HG03025 (cell line): ENCODE measurements around the gene LRRC45.

Experiments used
- ATAC-seq: cut with Tn5 transposase; IDR thresholded peaks from one replicate; pipeline ENCODE4 v1.9.1; 2021; ENCODE audit warnings: mild to moderate bottlenecking, moderate library complexity; ENCODE audit not compliant: unreplicated experiment, low FRiP score

The LRRC45 gene

DNA sequence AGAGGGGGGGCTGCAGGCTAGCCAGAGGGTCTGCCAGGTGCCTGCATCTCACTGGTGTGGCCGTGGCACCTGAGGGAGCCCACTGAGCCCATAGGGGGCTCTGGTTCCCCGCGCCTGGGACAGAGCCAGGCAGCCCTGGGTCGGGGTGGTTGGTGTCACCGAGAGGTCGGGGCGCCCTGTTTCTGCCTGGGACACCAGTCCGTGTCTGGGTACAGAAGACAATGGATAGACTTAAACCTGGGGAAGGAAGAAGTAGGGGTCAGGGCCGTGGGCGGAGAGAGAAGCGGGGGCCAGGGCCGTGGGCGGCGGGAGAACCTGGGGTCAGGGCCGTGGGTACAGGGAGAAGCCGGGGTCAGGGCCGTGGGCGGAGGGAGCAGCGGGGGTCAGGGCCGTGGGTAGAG lies 25.5 kb downstream of the LRRC45 start:
- no peak for ATAC-seq

DNA sequence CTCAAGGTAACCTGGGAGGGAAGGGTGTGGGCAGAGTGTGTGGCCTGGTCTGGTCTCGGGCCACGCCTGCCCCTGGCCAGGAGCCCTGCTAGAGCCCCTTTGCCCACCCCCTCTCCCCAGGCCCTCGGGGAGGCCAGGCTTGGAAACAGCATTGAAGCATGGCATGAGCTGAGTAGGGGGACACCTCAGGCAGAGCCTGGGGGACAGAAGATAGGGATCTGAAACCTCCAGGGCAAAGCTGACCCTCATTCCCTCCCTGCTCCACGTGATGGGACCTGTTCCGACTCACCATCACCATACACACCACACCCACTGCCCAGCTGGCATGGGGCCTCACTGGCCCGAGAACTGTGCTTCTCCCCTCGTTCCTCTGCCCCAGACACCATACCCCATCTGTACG lies 26.0 kb downstream of the LRRC45 start:
- ATAC-seq, result no peak

DNA sequence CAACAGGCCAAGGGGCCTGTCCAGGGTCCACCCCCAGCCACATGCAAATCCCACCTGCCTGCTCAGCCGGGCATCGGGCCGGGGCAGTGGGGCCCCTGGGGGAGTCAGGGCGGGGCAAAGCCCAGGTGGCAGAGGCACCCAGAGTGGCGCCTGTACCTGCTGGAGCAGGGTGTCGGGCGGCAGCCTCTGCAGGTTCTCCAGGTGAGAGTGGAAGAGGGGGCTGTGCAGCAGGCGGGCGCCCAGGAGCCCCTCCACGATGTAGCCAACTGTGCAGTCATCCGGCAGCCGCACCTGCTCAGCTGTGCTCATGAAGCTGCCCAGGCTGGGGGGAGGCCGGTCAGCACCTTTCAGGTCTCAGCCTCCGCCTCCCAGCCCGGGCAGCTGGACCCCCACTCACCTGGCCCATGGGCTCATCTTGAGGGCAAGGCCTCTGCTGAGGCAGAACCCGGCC lies 26.4 kb downstream of the LRRC45 start:
- no peak for ATAC-seq

DNA sequence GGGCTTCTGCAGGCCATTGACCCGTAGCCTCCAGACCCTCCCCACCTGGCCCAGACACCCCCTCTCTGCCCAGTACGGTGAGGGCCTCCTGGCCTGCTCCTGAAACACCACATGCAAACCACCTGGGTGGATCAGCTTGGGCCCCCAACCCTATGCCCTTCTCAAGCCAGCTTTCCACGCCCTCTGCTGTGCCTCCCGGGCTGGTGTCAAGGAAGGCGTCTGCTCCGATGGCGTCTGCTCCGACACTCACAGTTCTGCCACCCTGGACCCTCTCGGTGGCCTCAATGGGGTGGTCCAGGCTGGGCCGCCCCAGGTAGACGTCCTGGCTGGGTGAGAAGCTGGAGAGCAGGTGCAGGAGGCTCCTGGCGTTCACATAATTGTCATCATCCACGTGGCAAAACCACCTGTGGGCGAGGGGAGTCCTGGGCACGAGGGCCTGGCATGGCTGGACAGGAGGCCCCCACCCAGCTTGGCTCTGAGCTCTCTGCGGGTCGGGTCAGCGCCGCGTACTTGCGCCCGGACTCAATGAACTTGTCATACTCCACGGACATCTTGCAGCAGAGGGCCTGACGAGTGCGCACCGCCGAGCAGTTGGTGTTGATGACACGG lies 27.2 kb downstream of the LRRC45 start:
- ATAC-seq, result no peak

DNA sequence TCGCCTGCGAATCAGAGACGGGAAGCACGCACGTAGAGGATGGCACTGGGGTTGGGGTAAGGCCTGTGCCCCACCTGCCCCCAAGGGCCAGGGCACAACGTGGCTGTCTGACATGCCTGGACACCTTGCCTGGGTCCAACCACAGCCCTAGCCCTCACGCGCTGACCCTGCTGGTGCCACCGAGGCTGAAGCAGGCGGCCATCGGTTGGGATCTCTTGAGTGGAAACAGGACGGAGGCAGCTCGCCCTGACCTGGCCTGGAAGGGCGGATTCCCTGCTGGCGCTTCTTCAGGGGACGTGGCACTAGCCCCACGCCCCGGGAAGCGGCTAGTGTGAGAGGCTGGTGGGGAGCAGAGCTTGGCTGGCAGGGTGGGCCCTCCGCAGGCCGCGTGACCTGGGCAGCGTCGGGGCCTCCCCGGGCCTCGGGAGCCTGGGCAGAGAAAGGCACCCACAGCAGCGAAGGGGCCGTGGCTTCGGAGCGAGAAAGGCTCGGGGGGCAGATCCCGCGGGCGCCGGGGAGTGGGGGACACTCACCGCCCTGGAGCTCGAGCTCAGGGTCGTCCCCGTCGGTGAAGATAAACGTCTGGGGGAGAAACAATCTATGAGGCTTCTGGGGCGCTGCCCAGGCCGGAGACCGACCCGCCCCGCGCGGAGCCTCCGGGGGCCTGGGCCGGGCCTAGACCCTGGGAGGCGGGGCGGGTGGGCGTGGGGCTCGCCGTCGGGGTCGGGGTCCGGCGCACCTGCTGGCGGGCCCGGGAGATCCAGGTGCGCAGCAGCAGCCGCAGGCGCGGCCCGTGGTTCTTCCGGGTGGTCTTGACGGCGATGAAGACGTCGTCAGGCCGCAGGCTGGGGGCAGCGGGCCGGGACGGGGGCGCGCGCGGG lies 27.9 kb downstream of the LRRC45 start:
- ATAC-seq, result no peak

DNA sequence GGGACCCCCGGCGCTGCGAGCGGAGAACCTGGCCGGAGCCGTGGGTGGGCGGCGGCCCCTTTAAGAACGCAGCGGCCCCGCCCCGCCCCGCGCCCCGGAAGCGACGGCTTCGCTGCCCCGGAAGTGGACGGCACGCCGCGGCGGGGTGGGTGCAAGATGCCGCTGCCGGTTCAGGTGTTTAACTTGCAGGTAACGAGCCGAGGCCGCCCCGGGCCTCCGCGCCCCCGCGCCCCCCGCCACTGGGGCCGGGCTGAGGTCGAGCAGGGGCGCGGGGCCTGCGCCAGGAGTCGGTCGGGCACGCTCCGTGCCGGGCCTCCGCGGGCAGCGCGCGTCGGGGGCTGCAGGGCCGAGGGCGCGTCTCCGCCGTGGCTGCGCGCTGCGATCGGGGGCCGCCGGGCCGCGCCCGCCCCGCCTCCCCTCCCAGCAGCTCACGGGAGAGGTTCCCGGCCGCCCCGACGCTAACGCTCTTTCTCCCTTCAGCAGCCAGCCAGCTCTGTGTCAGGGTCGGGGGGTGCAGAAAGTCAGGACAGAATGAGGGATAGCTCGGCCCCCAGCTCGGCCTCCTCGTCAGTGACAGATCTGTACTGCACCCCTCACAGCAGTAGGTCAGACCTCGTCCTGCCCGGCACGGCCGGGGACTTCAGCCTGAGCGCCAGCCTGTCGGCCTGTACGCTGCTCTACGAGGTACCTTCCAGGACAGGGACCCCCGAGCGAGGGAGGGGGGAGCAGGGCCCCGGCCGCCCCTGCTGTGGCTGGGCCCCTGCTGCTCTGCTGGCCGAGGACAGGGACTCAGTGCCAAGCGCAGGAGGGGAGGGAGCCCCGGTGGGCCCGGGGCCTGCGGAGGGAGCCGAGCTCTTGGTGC lies 28.9 kb downstream of the LRRC45 start, which contains the start of the genes GPS1 and RFNG:
Gene GPS1, plus strand, starts transcription at position 123 of the 862 bp plus-strand sequence. Its CDS starts 34 bp downstream, at position 157.
Gene RFNG, minus strand, starts transcription at position 36 of the 862 bp plus-strand sequence. CDS start 45 bp downstream, outside the sequence.
- ATAC-seq, result no peak

DNA sequence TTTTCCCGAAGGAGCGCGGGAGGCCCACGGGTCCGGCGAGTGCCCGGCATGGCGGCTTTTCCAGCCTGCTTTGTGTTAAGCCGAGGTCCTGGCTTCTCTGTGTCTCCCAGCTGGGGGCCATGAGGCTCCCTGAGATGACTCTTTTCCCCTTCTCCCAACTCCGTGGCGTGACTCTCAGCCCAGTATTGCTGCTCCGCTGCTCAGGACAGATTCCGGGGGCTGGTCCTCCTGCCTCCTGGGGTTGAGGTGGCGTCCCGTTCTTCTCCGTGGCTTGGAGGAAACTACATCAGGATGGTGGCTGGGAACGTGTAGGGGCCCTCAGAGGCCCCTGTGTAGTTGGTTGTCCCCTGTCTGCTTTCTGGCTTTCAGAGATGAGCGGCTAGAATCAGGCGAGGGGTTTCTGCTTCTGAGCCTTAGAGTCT lies 29.5 kb downstream of the LRRC45 start:
- ATAC-seq, result no peak

DNA sequence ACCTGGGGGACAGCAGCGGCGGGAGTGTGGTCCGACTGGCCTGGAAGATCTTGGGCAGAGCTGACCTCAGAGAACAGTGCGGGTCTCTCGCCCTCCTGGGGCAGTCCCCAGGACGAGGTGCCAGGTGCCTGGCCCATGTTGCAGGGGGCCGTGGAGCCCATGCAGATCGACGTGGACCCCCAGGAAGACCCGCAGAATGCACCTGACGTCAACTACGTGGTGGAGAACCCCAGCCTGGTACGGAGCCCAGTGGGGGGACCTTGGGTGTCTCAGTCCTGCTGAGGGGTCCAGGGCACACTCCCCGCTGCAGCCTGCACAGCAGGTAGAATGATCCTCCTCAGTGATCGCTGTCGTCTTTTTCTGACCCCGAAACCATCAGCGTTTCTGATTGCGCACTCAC lies 30.0 kb downstream of the LRRC45 start:
- ATAC-seq, result no peak

DNA sequence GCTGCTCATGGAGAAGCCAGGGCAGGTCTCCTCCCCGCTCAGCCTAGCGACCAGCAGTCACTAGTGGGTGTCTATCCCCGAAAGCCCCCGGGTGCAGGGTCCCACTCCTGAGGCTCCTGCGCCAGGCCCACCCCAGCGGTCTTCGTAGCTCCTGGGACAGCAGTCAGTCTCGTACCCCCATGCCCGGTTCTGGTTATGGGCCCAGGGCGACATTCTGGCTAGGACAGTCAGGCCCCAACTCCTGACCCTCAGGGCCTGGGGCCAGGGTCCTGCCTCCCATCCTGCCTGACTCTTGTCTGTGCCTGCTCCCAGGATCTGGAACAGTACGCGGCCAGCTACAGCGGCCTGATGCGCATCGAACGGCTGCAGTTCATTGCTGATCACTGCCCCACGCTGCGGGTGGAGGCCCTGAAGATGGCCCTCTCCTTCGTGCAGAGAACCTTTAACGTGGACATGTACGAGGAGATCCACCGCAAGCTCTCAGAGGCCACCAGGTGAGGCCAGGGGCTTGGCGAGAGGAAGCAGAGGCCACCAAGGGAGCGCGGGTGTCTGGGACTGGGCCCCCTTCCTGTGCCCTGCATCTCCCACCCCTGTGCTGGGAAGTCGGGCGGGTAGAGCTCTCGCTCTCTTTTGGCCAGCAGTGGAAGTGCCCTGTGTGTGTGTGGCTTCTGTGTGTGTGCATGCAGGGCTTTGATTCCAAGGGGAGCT lies 30.6 kb downstream of the LRRC45 start:
- ATAC-seq, result no peak

DNA sequence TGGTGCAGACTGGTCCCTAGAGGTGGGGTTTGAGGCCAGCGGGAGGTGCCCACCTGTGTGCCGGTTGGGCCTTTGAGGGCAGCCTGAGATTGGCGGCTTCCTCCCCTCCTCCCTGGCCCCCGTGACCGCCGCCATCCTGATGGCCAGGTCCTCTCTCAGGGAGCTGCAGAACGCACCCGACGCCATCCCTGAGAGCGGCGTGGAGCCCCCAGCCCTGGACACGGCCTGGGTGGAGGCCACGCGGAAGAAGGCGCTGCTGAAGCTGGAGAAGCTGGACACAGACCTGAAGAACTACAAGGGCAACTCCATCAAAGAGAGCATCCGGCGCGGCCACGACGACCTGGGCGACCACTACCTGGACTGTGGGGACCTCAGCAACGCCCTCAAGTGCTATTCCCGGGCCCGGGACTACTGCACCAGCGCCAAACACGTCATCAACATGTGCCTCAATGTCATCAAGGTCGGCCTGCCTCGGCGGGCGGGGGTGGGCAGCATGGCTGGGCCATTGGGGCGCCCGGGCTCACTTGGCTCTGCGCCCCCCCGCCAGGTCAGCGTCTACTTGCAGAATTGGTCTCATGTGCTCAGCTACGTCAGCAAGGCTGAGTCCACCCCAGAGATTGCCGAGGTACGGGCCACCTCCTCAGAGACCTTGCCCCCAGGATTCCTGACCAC lies 31.4 kb downstream of the LRRC45 start:
- no peak for ATAC-seq

DNA sequence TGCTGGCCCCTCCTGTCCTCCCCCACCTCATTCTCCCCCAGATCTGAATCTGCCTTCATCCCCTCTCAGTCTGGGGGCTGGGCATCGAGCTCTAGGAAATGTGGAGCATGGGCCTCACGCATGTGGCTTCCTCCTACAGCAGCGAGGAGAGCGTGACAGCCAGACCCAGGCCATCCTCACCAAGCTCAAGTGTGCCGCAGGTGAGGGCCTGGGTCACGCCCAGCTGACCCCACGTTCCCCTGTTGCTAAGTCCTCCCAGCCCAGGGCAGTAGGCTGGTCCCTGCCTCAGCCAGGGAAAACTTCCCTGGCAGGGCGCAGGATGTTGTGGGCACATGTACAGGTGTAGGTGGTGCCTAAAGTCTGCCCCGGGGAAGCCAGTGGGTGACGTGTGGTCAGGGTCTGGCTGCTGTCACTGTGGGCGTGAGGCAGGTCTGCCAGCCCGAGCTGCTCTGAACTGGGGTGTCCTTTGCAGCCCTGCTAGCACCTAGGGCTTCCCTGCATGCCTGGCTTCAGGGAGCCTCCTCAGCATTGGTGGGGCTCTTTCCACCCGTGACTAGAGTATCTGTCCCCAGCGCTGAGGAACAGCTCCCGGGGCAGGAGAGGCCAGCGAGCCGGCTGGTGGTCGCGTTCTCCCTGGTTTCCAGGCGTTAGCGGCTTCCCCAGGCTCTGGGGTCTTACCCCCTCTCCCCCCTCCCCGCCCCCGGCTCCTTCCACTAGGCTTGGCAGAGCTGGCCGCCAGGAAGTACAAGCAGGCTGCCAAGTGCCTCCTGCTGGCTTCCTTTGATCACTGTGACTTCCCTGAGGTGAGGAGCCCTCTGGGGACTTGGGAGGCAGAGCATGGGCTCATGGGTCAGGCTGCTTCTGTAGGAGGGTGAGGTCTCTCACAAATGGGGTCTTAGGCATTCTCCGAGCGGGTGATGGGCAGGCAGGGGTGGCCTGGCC lies 32.2 kb downstream of the LRRC45 start:
- no peak for ATAC-seq

DNA sequence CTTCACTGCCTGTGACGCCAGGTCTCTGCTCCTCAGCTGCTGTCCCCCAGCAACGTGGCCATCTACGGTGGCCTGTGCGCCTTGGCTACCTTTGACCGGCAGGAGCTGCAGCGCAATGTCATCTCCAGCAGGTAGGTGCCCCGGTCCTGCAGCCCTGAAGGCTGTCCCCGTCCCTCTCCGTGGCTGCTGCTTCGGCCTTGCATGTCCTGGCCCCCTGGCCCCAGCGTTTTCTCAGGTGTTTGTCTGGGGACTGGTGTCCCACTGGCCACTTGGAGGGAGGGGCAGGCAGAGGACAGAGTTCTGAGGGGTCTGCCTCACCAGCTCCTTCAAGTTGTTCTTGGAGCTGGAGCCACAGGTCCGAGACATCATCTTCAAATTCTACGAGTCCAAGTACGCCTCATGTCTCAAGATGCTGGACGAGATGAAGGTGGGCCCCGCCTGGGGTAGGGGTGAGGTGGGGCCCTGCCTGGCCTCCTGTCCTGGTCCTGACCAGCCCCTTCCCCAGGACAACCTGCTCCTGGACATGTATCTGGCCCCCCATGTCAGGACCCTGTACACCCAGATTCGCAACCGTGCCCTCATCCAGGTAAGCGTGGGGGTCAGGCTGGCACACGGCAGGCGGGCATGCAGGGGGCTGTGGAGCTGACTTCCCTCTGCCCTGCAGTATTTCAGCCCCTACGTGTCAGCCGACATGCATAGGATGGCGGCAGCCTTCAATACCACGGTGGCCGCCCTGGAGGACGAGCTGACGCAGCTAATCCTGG lies 33.0 kb downstream of the LRRC45 start:
- ATAC-seq, result no peak

DNA sequence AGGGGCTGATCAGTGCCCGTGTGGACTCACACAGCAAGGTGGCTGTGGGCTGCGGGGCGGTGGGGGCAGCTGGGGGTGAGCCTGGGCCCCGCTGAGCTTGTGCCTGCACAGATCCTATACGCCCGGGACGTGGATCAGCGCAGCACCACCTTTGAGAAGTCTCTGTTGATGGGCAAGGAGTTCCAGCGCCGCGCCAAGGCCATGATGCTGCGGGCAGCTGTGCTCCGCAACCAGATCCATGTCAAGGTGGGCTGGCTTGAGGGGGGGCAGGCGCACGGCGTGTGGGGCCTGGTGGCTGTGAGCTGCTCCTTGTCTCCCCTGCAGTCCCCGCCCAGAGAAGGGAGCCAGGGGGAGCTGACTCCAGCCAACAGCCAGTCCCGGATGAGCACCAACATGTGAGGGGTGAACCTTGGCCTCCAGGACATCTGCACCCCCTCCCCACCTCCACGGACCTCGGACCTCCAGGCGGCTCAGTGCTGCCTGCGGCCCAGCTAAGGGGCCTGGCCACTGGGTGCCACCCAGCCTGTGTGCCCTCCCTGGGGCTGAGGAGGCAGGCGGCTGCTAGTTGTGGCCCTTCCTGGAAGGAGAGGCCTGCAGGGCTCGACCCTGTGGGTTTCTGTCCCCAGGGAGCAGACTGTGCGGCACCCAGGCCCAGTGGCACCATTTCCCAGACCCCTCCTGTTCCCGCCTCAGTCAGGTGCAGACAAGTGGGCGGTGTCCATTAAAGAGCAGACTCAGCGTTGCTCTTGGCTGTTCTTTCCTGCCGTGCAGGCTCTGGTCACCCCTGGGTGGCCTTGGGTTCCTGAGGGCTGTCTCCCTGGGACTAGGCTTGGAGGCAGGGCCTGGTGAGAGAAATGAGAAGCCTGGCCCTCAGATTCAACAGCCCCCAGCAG lies 33.9 kb downstream of the LRRC45 start:
- no peak for ATAC-seq

DNA sequence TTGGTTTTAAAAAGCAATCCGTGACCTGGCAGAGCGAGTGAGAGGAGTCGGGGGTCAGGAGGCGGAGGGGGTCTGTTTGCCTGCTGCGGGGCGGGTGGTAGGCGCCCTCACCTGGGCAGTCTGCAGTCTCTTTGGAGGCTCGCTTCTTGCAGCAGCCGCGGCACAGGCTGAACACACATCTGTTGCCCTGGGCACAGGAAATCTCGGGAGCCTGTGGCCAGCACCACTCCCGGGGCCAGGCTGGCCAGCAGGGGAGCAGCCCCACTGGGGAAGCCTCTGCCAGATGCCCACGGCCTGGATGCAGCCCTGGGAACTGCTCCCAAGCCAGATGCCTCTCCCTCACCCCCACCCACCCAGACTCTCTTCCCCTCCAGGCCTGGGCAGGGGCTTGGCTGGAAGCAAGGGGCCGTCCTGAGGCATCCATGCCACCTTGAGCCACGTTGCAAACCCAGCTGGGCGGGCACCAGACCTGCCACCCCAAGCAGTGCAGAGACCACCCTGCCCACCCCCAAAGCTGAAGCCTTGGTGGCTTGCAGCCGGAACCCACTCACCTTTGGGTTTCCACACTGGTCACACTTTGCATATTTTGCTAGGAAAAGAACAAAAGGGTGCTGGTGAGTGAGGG lies 35.2 kb downstream of the LRRC45 start:
- no peak for ATAC-seq

DNA sequence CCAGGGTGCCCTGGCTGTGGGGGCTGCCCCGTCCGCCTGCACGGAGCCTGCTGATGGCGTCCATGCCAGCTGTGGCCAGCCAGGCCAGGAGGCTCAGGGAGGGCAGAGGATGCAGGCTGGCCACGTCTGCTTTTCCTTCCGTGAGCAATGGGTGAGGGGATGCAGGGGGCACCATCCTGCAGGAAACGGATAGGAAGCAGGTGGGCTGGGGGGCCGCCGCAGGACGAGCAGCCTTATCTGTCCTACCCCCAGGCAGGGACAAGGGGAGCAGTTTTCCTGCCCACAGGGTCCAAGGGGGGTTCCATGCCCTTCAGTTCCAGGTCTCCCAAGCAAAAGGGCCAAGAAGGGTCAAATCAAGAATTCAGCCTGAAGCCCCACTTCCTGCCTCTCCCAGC lies 35.7 kb downstream of the LRRC45 start:
- ATAC-seq, result no peak

DNA sequence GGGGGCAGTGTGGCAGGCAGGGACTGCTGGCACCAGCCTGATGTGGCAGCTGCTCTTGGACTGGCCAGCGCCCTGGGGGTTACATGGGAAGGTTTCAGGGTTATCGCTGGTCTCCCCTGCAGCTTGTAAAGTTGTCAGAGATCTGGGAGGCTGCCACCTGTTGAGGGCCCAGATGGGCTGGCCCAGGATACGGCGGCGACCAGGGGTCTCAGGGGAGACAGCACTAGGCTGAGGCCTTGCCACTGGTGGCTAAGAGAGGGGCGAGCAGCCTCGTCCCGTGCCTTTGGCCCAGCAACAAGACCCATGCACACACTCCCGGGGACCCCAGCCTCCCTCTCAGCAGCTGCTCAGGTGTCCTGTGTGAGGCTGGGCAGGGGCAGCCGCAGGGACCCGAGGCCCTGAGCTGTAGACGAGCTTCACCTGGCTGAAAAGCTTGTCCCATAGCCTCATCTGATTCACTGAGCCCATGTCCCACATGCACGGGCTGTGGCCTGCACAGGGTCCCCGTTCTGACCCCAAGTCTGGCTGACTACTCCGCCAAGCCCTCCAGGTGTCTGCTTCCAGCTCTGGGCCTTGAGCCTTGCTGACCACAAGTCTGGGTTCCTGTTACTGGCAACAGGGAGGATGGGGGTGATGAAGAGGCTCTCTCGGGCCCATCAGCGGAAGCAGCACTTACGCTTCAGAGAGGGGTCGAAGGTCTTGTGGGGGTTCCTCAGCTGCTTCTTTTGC lies 36.3 kb downstream of the LRRC45 start:
- no peak for ATAC-seq
